ENCODE results near the gene NIPAL1. TPM values are rescaled to one million over a fixed set of nuclear protein-coding genes. Genes with fewer than 3 reads are reported as not detected.

Gene NIPAL1
- total and polyA plus RNA-seq, 10 donors, result 0.06 to 2.0 (median 0.51) TPM; not detected in 2

DNA sequence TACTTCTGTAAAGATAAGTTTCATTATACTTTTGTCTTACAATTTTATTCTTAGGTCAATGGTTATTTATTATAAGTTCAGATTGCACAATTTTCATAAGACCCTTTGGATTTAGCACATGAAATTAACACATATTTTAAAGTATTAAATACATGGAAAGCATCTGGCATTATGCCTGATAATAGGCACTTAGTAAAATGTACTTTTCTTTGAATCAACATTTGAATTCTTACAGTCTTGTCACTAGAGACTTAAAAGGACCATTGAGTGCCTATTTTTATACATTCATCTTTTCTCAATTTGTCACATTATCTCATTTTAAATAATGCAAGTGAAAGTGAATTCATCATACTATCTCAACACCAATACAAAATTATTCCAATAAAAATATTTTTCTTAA lies 23.0 kb downstream of the NIPAL1 start:
- TF ChIP-seq POLR2AphosphoS5 (IDR thresholded peaks at IDR 0.05) (no peak), POLR2A (IDR thresholded peaks at IDR 0.05) (no peak)
- TF ChIP-seq, protein P1, sequence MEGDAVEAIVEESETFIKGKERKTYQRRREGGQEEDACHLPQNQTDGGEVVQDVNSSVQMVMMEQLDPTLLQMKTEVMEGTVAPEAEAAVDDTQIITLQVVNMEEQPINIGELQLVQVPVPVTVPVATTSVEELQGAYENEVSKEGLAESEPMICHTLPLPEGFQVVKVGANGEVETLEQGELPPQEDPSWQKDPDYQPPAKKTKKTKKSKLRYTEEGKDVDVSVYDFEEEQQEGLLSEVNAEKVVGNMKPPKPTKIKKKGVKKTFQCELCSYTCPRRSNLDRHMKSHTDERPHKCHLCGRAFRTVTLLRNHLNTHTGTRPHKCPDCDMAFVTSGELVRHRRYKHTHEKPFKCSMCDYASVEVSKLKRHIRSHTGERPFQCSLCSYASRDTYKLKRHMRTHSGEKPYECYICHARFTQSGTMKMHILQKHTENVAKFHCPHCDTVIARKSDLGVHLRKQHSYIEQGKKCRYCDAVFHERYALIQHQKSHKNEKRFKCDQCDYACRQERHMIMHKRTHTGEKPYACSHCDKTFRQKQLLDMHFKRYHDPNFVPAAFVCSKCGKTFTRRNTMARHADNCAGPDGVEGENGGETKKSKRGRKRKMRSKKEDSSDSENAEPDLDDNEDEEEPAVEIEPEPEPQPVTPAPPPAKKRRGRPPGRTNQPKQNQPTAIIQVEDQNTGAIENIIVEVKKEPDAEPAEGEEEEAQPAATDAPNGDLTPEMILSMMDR (IDR thresholded peaks at IDR 0.05 in 8 of 11, conservative IDR thresholded peaks at IDR 0.05 in 3 of 11), result no peak
- Histone ChIP-seq H3K4me1 (peaks cover 0 to 40% (median 9%) of the 10 kb centered on the region in 6 donors), H3K9me3 (no peaks in the 10 kb centered on the region), H3K4me3 (no peak overlapping the region), H3K27ac (no peak overlapping the region), H3K36me3 (no peaks in the 10 kb centered on the region), H3K27me3 (replicated peaks in 1 of 7) (peaks cover 0 to 13% (median 0%) of the 10 kb centered on the region in 7 donors)
- intact Hi-C loops (cut with DNase I; ENCODE audit: low total_unique reads), result no loop called here
- no peak for DNase-seq

- peaks cover 0 to 33% (median 0%) of the 10 kb centered on the region in 7 donors for H3K27me3 ChIP-seq (replicated peaks in 1 of 7)
- H3K4me3 ChIP-seq, result no peak overlapping the region
- no peaks in the 10 kb centered on the region for H3K9me3 ChIP-seq
- TF ChIP-seq, protein P1 (IDR thresholded peaks at IDR 0.05 in 8 of 11, conservative IDR thresholded peaks at IDR 0.05 in 3 of 11), result no peak
- TF ChIP-seq POLR2AphosphoS5 (IDR thresholded peaks at IDR 0.05) (no peak), POLR2A (IDR thresholded peaks at IDR 0.05) (no peak)
- no peak overlapping the region for H3K27ac ChIP-seq
- H3K4me1 ChIP-seq, result peaks cover 4 to 50% (median 14%) of the 10 kb centered on the region in 6 donors
- DNase-seq, result no peak
- WGBS, 5 donors, result 70 to 85% (median 79%) methylated on average over 4 of the region's 4 CpGs
- no peaks in the 10 kb centered on the region for H3K36me3 ChIP-seq
- intact Hi-C loops (cut with DNase I; ENCODE audit: low total_unique reads), result no loop called here
Measured at GRCh38 chr4:48041535-48042137, 25.1 kb downstream of the NIPAL1 start.

DNA sequence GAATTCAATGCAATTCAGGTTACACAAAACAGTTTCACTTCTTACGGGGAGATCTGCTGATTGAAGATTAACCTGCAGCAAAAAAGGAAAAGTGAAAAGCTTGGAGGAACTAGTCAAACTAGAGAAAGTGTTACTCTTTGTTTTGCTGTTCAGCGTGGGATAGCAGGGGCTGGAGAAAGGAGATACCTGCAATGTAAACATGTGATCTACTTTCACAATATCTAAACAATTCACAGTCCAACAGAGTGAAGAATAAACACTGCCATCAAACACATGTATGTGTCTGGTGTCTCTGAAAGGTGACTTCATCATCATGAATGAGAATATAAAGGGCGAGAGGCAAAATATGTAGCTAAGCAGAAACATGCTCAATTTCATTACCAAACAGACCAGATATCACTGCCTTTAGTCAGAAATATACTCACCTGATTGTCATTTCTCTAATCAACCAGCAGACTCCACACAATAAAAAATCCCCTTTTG lies 26.4 kb downstream of the NIPAL1 start:
- WGBS, 5 donors, result 60 to 66% (median 63%) methylated on average over 3 of the region's 3 CpGs
- Histone ChIP-seq H3K27me3 (replicated peaks in 1 of 7) (peaks cover 0 to 46% (median 0%) of the 10 kb centered on the region in 7 donors), H3K9me3 (no peaks in the 10 kb centered on the region), H3K4me3 (no peak overlapping the region), H3K27ac (no peak overlapping the region), H3K36me3 (no peaks in the 10 kb centered on the region), H3K4me1 (peaks cover 18 to 54% (median 24%) of the 10 kb centered on the region in 6 donors)
- no peak for DNase-seq
- intact Hi-C loops (cut with DNase I; ENCODE audit: low total_unique reads), result no loop called here
- TF ChIP-seq POLR2A (IDR thresholded peaks at IDR 0.05) (no peak), POLR2AphosphoS5 (IDR thresholded peaks at IDR 0.05) (no peak)
- TF ChIP-seq, protein P1 (IDR thresholded peaks at IDR 0.05 in 8 of 11, conservative IDR thresholded peaks at IDR 0.05 in 3 of 11), result no peak

DNA sequence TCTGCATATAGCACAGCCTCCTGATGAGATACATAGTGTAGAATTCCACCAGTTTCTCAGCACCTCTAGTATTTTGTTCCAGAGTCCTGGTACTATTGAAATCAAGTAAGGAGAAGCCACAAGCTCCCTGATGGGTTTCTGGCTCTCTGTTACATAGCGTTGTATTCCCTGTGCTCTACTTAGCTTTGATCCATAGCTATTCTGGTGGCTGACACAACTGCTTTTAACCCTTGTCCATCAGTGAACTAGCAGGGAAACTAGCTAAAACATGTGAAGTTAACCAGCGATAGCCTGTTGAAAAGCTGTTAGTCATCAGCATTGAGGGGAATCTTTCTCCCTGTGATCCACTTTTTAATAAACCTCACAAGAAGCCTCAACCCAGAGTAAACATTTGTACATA lies 26.9 kb downstream of the NIPAL1 start:
- Histone ChIP-seq H3K4me1 (peaks cover 21 to 59% (median 28%) of the 10 kb centered on the region in 6 donors), H3K9me3 (no peaks in the 10 kb centered on the region), H3K4me3 (no peak overlapping the region), H3K36me3 (no peaks in the 10 kb centered on the region), H3K27ac (no peak overlapping the region), H3K27me3 (replicated peaks in 1 of 7) (peaks cover 0 to 49% (median 0%) of the 10 kb centered on the region in 7 donors)
- intact Hi-C loops (cut with DNase I; ENCODE audit: low total_unique reads), result no loop called here
- DNase-seq, result no peak
- TF ChIP-seq POLR2A (IDR thresholded peaks at IDR 0.05) (no peak), POLR2AphosphoS5 (IDR thresholded peaks at IDR 0.05) (no peak)
- TF ChIP-seq, protein P1 (IDR thresholded peaks at IDR 0.05 in 8 of 11, conservative IDR thresholded peaks at IDR 0.05 in 3 of 11), result no peak
- 79 to 81% (median 80%) methylated on average over 2 of the region's 2 CpGs for WGBS, 5 donors

Measured in spleen (tissue), 11 donors.